Measurements from ENCODE around the gene ZNF740.

The ZNF740 gene

GRCh38 chr12:53214687-53215455, 34.3 kb downstream of the ZNF740 start:
- no peak for DNase-seq

- no peak for DNase-seq
Observed at GRCh38 chr12:53215497-53215896, 35.0 kb downstream of the ZNF740 start.

DNA sequence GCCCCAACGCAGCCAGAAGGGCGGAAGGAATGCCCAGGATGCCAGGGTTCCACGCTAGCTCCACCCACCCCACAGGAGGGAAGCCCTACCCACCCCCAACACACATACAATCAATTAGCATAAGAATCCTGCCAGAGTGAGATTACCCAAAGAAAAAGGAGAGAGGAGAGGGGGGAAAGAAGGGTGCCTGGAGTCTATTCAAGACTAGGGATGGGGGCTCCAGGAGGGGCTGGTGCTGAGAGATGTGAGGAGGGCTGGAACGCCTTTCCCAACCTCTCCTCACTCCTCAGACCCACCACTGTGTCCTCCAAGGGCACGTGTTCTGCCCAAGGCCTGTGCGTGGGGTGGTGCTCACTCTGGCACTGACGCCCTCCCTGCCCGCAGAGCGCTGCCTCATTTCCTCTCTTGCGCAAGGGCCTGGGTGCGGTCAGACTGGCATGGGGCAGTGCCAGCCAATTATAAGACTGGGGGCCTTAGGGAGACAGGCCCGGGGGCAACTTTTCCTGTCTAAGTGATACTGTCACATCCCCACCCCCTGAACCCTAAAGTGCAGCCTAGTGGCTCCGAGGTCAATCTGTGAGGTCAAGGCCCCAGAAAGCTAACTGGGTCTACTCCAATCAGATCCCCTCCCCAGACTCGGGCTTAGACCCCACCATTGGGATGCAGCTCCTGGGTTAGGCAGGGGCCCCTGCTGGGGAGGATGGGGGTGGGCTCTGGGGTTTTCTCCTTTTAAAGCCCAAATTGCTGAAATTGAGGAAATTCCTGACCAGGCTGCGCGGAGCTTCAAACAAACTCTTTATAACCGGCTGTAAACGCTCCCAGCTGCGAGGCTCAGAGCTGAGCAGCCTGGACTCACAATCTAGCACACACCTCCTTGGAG, 36.8 kb downstream of the ZNF740 start:
- no peak for DNase-seq

- DNase-seq, result no peak
Observed at GRCh38 chr12:53217931-53218307, 37.4 kb downstream of the ZNF740 start.

DNA sequence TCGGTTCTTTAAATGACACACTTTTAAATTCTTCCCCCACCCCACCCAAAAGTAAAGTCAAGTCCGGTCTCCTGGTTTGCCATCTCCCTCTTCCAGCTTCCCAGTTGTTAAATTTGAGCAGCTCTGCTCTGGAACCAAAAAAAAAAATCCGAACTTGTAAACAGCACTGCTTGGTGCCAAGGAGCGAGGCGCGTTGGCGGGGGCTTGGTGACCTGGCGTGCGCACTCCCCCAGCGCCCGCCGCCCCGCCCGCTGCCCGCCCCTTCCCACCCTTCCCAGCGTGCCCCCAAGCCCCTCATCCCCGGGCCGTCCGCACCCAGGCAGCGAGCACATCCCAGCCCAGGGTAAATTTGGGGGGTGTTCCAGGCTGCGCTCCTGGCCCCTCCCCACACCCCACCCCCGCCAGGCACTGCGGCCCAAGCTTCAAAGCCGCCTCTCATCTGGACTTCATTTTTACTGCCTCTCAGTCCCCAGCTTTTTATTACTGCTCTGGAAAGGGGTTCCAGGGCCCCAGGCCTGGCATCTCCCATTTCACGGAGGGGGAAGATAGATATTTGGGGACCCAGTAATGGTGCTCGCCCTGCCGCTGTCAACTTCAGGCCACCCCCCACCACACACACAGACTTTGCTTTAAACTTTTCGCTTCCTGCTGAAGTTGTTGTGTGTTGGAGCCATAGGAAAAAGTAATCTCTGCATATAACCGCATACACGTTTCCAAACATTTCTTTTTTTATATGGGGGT, 38.2 kb downstream of the ZNF740 start:
- no peak for DNase-seq

- DNase-seq, result no peak
Observed at GRCh38 chr12:53219292-53219955, 38.9 kb downstream of the ZNF740 start.

DNA sequence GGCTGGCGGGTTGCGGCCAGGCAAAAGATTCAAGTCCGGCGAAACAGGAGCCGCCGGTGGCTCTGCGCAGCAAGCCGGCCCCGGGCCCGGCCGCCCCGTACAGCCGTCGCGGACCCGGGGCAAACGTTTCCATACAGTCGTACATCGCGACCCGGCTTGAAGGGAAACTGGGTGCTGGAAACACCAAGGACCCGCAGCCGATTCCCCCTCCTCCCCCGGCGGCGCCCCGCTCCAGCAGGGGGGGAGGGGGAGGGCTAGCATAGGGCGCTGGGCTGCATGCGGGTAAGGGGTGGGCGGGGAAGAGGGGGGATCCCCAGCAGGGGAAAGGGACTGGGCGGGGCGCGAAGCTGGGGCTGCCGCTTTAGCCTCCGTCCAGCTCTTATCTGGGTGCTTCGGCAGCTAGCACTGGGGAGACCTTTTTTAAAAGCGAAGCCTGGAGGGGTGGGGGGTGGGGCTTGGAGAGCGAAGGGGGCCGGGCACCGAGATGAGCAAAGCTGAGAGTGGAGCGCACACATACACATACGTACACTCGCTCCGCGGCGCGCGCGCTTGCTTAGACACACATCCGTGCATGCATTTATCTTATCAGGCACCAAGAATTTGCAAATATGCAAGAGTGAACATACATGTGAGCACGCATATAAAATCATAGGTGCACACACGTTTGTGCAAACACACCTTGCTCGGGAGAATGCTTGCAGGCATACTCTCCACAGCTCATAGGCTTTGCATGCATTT, 39.6 kb downstream of the ZNF740 start:
- DNase-seq, result peak; percentile 25

DNA sequence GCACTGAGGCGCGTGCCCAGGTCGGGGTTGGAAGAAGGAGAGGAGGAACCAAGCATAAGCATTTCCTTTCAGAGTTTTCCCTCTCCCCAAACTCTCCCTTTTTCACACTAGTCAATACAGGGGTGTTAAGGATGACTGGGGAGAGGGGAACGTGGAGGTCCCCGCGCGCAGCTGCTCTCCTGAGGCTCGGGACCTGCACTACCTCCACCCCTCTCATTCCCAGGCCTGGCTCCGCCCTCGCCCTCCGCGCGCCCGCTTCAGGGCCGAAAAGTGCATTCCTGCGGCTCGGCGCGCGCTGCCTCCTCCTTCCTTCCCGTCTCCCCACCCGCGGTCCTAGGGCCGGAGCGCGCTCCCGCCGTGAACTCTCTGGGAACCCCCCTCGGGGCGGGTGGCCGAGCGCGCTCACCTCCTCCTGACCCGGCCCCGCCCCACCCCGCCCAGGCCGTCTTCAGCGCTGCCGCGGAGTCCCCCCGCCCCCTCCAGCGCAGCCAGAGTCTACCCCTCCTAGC, 40.2 kb downstream of the ZNF740 start:
- peak; percentile 67 for DNase-seq

DNA sequence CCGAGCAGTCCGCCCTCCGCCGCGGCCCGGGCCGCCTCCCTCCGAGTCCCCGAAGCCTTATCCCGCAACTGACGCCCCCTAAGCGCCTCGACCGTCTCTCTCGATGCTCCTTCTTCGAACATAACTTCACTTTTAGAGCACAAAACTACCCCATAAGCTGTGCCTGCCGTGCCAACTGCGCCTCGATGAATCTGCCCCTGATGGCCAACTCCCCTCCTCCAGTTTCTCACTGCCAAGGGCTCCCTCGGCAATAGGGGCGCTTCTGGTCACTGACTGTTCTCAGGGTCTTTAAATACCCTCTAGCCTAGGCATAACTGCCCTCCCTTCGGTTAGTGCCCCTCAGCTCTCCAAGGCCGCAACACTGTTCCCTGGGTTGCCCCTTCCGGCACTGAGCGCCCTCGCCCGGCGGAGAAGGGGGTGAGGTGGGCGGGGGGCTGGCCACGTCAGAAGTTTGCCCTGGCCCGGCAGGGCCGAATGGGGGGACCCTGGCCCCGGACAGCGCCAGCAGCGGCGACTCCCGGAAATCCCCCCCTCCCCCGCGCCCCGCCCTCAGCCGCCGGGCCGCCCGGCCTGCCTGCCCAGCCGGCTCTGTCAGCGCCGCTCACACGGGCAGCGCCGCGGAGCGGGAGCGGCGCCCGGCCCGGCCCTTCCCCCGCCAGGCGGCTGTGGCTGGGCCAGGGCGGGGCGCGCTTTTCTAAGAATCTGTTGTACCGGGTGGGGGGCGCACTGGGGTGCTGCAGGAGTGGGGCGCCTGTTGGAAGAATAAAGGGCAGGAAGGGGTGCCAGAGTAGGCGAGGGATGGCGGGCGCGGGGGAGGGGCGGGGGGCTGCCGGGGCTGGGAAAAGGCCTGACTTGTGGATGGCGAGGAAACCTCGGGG, 40.9 kb downstream of the ZNF740 start:
- DNase-seq, result no peak

GRCh38 chr12:53222170-53222721, 41.7 kb downstream of the ZNF740 start:
- no peak for DNase-seq

DNA sequence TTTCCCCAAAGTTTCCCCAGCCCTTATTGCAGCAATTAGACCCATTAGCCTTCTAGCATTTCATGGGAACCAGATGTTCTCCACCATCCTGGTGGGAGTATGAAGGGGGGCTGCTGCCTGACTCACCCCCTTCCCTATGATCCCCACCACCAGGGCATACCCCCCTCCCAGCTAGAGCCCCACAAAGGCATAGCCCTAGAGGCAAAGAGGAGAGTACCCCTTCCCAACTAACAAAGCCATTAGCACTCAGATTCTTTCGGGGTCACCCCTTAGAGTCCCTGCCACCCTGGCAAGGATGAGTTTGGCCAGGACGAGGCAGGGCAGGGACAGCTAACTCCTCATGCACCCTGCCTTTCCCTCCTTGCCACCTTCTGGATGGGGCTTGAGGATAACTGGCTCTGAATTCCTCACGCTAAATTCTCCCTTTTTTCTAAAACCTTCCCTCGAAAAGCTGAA, 42.3 kb downstream of the ZNF740 start:
- DNase-seq, result no peak

GRCh38 chr12:53223389-53224060, 43.0 kb downstream of the ZNF740 start:
- DNase-seq, result no peak

DNA sequence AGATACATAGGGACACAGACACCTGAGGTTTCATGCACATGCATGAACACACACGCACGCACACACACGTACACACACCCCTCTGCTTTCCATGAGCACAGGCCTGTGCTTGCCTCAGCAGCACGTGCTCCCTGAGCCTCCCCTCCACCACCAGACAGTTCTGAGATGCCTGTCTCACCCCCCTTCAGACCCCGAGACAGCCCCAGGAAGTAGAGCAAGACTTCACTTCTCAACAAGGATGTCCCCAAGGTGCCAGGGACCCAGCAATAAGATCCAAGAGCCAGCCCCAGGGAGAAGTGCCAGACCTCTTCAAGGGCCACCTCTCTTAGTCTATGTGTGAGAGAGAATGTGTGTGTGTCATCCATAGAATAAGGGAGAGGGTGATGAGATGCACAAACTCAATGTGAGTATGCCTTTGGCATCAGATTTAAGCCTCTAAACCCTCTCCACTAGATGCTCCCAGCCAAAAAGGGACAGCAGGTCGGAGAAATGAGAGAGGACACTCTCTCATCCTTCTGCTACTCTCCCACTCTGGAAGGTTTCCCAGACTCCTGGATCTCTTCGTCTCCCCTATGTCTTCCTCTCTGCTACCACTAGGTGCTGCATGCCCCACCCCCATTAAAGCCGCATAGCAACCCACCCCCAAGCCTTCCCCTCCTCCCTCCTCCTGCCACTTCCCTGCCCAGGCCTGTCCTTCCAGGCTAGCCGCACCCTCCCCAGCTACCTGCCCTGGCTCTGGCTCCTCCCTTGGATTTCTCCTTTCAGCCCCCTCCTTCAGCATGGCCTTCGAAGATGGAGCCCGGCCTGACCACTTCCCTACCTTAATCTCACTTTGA, 43.8 kb downstream of the ZNF740 start:
- DNase-seq, result no peak

DNA sequence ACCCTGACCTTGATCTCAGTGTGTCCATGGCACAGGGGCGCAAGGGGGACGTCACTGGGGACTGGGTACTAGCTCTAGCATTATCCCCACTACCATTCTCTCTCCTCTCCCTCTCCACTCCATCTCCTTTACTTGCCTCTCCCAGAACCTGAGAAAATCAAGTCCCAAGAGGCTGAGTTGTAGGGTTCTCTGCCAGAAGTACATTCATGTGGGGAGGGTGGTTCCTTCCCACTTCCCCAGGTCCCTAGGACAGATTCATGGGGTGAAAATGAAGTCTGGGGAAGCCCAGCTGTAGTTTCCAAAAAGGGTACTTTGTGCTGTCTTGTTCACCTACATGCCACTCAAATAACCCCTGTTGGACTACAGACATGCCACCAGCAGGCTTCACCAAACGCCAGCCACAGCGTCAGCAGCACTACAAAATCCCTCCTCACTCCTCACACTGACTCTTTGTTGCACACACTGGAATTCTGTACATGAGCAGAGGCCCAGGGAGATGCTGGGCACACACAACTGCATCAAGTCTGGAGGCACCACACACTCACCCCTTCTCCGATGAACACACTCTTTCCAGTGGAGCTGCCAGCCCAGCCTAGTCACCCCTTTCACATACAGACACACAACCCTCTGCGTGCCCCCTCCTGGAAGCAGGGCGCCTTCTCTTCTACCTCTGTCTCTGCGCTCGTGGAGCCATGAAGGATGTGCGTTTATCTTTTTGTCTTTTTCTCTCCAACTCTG, 44.5 kb downstream of the ZNF740 start:
- no peak for DNase-seq

GRCh38 chr12:53225635-53226424, 45.3 kb downstream of the ZNF740 start:
- DNase-seq, result no peak

- no peak for DNase-seq
Observed at GRCh38 chr12:53226815-53227214, 46.3 kb downstream of the ZNF740 start.

- DNase-seq, result no peak
Observed at GRCh38 chr12:53227341-53227740, 46.8 kb downstream of the ZNF740 start.

Measured in NCI-H2171 (cell line).